HK-2 (cell line): ENCODE measurements around the gene AFM.

Experiments used
- DNase-seq: peaks from one replicate; pipeline ENCODE4 v3.0.0-alpha.2; 2018; ENCODE audit not compliant: unreplicated experiment

The AFM gene, protein sequence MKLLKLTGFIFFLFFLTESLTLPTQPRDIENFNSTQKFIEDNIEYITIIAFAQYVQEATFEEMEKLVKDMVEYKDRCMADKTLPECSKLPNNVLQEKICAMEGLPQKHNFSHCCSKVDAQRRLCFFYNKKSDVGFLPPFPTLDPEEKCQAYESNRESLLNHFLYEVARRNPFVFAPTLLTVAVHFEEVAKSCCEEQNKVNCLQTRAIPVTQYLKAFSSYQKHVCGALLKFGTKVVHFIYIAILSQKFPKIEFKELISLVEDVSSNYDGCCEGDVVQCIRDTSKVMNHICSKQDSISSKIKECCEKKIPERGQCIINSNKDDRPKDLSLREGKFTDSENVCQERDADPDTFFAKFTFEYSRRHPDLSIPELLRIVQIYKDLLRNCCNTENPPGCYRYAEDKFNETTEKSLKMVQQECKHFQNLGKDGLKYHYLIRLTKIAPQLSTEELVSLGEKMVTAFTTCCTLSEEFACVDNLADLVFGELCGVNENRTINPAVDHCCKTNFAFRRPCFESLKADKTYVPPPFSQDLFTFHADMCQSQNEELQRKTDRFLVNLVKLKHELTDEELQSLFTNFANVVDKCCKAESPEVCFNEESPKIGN

DNA sequence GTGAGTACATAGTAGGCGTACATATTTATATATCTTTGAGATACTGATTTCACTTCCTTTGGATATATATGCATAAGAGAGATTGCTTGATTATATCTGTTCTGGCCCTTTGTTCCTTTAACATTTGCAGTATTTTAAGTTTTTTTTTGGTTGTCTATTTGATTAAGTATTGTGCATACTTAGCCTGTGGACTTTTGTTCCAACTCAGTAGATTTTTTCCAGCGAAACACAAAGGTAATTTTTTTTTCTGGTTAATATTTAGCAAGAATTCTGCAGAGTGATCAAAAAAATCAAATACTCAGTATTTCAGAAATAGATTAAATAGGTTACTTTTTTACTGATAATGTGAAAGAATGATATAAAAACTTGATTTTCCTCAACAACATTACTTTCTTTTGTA is at the start of gene AFM:
Gene AFM (plus strand): TSS at position 388 of the 400 bp plus-strand sequence. CDS start 31 bp downstream, outside the sequence.
- DNase-seq, result no peak

DNA sequence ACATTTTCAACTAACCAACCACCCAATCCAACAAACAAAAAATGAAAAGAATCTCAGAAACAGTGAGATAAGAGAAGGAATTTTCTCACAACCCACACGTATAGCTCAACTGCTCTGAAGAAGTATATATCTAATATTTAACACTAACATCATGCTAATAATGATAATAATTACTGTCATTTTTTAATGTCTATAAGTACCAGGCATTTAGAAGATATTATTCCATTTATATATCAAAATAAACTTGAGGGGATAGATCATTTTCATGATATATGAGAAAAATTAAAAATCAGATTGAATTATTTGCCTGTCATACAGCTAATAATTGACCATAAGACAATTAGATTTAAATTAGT is 49.8 kb upstream of the AFM start:
- no peak for DNase-seq

DNA sequence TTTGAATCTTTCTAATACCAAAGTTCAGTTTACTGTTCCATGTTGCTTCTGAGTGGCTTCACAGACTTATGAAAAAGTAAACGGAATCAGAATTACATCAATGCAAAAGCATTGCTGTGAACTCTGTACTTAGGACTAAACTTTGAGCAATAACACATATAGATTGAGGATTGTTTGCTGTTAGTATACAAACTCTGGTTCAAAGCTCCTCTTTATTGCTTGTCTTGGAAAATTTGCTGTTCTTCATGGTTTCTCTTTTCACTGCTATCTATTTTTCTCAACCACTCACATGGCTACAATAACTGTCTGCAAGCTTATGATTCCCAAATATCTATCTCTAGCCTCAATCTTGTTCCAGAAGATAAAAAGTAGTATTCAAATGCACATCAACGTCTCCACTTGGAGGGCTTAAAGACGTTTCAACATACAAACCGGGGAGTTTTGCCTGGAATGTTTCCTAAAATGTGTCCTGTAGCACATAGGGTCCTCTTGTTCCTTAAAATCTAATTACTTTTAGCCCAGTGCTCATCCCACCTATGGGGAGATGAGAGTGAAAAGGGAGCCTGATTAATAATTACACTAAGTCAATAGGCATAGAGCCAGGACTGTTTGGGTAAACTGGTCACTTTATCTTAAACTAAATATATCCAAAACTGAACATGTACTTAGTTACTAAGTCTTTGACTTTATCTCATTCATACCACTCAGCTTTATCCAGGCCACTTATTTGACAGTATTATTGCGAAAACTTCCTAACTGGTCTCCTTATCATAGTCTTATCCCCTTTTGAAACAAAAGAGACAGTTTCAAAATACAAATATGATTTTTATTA is 49.2 kb upstream of the AFM start:
- no peak for DNase-seq

DNA sequence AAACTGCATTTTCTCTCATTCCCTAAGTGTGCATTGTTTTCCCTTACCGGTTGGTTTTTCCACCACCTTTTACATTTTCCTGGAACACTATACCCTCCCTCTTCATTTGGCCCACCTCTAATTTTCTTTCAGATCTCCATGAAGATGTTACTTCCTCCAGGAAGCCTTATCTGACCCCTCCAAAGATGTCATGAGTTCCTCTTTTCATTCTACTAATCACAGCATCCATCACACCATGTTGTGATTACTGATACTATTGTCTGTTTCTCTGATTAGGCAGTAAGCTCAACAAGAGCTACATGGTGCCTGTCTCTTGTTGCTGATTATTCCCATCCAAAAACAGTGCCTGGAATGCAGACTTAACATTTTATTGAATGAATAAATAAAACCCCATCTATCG is 48.4 kb upstream of the AFM start:
- no peak for DNase-seq

DNA sequence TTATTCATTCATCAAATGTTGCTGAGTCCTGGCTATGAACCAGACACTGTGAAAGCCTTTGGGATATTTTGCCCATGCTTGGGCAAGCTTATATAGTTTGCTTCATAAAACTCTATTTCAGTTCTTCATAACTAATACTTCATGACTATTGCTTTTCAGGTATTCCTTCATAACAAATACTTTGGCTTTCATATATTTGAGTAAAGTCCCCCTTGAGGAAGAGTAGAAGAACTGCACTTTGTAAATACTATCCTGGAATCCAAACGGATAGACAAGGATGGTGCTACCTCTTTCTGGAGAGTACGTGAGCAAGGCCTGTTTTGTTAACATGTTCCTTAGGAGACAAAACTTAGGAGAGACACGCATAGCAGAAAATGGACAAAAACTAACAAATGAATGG is 47.2 kb upstream of the AFM start:
- no peak for DNase-seq

DNA sequence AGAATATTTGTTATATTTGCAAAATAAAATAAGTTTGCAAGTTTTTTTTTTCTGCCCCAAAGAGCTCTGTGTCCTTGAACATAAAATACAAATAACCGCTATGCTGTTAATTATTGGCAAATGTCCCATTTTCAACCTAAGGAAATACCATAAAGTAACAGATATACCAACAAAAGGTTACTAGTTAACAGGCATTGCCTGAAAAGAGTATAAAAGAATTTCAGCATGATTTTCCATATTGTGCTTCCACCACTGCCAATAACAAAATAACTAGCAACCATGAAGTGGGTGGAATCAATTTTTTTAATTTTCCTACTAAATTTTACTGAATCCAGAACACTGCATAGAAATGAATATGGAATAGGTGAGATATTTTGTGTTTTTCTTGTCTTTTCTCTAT is 45.6 kb upstream of the AFM start, which contains the start of gene AFP:
Gene AFP (plus strand): TSS at position 238 of the 400 bp plus-strand sequence. CDS start 42 bp downstream, at position 280.
- DNase-seq, result no peak

DNA sequence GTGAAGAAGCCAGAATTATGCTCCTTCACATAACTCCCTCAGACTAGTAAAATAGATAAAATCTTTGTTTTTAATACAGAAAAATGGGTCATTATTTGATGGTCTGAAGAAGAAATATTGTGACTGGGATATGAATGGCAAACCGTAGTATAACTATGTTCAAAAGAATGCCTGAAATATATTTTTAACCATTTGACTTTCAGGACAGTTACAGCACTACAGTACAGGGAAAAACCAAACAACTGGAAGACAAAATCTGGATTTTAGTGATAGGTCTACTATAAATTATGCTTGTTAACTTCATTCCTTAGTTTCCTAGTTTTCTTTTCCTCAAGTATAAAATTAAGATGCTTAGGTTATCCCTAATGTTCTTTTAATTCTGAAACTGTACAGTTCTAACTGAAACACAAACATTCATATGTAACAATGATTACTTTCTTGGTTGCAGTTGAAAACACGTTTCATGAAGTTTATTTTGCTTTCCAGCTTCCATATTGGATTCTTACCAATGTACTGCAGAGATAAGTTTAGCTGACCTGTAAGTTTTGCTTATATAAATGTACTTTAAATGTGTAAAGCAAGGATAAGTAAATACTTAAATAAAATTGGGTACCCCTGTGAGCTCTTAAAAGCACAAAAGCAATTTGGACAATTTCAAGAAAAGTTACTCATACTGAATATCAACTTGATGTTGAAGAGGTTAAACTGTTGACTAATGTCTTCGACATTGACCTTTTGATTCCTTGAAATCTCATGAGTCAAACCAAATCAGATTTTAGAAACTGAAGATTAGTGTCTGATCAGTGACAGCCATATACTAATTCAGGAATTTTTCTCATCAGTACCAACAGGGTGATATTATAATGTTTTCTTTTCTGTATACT is 44.6 kb upstream of the AFM start:
- DNase-seq, result no peak

DNA sequence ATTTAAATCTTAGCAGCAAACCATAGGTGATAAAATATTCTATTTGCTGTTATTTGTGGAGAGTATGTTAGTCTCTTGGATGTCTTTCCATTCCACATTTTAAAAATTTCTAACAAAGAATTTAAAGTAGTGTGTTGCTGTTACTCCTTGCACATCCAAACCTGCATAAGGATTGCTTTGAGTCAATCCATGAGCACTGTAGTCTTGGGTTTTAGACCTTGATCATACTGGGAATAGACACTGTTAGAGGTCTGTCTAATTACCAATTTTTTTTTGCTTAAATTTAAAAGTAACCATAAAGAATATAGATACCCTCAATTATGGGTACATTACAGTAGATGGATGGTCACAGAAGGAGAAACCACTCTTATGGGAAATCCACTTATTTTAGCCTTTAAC is 44.0 kb upstream of the AFM start:
- no peak for DNase-seq

DNA sequence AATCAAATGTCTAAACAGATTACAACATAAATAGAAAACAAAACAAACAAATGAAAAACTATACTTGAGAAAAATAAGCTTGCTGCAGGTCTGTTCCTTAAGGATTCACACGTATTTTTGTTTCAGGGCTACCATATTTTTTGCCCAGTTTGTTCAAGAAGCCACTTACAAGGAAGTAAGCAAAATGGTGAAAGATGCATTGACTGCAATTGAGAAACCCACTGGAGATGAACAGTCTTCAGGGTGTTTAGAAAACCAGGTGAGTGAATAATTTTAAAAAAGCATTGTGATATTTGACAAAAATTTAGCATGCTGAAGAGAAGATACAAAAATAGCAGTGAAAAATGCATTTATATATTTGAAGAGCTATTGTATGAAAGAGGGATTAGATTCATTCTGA is 43.5 kb upstream of the AFM start:
- DNase-seq, result no peak

DNA sequence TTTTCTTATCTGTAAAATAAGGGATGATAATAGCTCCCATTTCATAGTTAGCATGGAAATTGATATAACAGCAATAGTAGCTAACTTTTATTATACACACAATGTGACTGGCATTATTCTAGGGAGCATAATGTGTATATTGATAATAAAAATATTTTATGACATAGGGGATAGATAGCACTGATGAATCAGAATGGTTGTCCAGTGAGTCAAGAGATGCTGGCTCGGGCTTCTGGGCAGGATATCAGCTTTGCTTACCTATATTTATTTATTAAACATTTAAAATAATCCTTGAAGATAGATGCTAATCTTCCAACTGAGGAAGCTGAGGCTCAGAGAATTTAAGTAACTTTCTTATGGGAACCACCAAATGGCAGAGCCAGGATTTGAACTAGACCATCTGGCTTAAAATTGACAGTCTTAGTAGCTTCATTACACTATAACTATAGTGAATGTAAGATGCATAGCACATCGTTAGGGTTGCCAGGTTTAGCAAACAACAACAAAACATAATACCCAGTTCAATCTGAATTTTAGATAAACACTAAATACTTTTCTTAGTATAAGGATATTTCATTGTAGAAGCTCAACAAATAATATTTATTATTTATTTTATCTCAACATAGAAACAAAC is 42.8 kb upstream of the AFM start:
- no peak for DNase-seq

DNA sequence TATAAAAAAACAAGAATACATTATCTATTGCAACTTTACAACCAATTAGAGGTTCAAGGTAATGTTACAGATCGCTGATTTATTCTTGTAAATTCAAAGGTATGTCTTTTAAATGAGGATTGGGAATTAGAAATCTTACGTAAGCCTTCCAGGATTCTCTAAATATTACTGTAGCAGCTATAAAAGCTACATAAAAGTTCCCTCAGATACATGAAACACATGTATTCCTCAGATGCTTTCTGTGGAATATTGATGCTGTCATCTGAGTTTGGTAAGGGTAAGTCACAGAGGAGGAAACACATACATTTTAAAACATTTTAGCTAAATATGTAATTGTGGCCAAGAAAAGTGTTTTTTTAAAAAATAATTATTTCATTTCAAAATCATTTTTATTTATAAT is 42.1 kb upstream of the AFM start:
- no peak for DNase-seq

DNA sequence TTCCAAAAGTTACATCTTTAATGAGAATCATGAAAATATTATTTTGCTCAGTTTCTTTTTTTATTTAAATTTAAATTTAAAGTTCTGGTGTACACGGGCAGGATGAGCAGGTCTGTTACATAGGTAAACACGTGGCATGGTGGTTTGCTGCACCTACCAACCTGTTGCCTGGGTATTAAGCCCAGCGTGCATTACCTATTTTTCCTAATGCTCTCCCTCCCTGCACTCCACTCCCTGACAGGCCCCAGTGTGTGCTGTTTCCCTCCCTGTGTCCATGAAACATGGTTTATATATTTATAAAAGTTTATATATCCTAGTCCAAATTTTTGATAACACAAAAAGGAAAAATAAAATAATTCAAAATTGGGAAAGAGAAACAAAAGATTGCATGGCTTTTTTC is 41.6 kb upstream of the AFM start:
- no peak for DNase-seq

DNA sequence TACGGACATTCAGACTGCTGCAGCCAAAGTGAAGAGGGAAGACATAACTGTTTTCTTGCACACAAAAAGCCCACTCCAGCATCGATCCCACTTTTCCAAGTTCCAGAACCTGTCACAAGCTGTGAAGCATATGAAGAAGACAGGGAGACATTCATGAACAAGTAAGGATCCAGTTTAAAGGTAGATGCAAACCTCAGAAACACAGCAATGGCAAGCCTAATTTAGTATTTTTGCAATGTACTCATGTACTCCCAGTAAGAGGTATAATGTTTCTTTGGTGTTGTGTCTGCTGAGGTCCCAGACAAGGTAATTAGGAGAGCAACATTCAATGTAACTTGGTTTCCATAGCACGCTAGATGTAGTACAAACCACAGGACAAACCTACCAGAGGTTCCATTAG is 40.9 kb upstream of the AFM start:
- DNase-seq, result no peak

DNA sequence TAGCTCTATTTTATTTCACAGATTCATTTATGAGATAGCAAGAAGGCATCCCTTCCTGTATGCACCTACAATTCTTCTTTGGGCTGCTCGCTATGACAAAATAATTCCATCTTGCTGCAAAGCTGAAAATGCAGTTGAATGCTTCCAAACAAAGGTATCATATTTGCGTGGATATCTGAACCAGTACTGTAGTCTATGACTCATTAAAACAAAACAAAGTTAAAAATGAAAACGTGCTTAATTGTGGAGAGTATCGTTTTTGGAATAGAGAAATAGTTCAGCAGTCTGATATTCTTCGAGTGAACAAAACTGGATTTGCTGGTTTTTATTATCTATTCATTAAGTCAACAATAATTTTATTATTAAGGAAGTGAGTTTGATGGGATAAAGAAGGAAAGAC is 39.3 kb upstream of the AFM start:
- no peak for DNase-seq

DNA sequence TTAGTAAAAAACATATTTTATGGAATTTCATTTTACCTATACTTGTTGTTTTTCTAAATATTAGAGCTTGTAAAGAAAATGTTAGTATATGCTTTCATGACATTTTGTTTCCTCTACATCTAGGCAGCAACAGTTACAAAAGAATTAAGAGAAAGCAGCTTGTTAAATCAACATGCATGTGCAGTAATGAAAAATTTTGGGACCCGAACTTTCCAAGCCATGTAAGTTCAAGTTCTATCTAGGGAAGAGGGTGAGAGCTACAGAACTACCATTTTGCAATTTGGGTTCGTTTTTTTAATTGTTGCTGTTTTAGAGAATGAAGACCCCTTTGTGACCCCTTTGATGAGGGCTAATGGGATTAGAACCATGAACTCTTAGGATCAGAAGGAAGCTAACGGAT is 38.3 kb upstream of the AFM start:
- no peak for DNase-seq

DNA sequence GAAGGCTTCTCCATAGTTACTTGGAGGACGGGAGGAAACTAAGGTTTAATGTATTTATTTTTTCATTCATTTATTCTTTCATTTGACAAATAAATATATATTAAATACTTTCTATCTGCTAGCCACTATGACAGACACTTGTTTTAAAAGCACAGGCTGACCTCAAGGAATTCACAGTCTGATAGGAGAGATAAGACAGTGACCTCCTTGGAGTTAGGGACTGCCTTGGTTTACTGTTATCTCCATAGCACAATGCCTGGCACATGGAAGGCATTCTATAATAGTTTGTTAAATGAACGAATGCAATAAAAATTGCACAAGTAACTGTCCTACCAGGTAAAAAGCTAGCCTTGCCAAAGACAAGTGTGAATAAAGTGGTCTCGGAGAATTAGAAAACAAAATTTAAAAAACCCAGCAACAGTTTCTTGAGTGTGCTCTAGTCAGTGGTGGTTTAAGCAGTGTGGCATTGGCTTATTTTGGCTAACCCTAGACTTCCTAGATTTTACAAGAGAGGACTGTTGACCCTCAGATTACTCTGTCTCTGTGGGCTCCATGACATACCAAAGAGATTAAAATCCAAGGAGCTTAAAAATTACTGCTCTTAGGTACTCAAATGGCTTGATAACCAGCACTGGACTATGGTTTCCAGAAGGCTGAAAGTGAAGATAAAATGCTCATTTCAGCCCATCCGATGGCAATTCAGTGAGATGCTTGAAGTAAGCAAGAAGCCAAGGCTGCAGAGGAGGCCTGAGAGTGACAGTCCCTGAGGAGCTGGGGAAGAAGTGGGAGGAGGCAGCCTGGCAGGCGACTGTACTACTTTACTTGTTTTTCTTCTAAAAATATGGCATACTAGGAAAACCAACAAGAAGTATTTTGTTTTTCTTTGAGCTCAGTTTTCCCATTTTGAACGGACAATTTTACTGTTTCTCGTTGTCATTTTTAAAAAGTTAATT is 35.9 kb upstream of the AFM start:
- no peak for DNase-seq

DNA sequence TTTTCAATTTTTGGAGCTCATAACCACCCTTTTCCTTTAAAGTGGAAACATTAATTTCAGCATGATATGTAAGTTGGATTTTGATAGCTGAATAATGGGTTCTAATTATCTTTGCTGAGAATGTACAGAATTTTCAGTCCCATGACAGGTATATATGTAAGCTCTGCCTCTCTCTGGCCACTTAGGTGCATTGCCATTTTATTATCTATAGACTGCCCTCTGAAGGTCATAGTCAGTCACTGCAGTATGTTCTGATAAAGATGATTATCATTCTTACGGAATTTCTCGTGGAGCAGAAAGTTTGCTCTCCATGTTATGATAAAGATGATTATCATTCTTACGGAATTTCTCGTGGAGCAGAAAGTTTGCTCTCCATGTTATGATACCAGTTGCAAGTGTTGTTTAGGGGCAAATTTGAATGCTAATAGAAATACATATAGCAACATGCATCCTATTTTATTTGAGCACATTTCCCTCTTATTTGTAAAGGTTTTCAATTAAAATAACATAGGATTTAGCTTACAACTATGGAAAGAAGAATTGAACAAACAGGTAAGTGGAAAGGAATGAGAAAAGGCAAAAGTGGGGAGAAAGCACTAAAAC is 35.1 kb upstream of the AFM start:
- no peak for DNase-seq

DNA sequence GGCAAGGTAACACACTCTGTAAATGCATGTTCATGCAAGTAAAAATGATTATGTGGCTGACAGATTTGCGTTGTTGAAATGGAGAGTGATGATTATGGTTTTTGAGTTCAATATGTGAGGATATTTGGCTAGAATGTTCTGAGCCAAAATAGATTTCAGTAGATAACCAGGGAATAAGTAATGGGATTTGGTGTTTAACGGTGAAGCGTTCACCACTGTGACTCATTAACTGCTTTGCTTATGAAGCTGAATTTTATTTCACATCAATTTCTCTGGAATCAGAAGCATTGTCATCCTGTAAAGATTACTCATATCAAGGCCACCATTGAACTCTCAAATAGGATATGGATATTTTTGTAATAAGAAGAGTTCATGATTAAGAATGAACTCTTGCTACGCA is 33.9 kb upstream of the AFM start:
- DNase-seq, result no peak

DNA sequence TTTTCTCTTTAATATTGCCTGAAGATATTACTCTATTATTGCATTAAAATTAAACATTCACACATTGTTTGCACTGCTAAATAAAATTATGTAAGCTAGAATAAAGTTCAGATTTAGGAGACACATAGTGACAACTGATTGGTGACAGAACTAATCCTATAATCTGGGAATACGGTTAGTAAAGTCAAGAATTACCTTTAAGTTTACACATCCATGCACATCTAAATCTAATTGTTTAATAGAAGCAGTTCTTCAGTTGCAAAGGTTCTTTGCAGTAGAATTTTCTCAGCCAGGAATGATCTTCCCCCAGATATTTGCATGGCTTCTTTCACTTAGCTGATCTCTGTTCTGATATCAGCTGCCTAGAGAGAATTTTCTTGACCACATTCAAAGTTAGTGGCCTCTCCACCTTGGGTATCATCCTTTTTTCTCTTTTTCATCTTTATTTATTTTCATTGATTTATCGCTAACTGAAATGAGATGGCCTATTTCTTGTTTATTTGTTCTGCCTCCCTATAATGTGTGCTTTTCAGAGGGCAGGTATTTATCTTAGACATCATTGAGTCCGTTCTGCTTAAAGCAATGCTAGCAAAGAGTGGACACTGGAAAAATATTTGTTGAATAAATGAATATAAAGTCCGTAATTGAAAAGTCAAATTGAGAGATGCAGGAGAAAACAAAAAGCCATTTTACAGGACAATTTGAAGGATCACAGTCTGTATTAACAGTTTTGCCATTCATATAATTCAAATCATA is 32.9 kb upstream of the AFM start:
- DNase-seq, result no peak
